ENCODE measurements around the gene TRIM24. TPM values are rescaled to one million over a fixed set of nuclear protein-coding genes. Genes with fewer than 3 reads are reported as not detected.

The TRIM24 gene
- total and polyA plus RNA-seq, 10 of the 15 experiments (the other 5 are each of a cell fraction or from before 2014, with no cell fraction given), result 4.6 to 23.5 (median 13.6) TPM

GRCh38 chr7:138538518-138538917, 78.5 kb downstream of the TRIM24 start:
- Histone ChIP-seq H3K4me3 (no peak overlapping the region), H4K20me1 (ENCODE audit: control insufficient read depth, insufficient read depth) (no peaks in the 10 kb centered on the region), H3K4me2 (ENCODE audit: control insufficient read depth, insufficient read depth) (no peak overlapping the region), H3K27me3 (replicated peaks in 1 of 2; ENCODE audit: control insufficient read depth in 2 of 2, insufficient read depth in 2 of 2, low read length in 1 of 2) (no peaks in the 10 kb centered on the region), H3K9me3 (replicated peaks; ENCODE audit: control insufficient read depth, insufficient read depth, low read length) (no peaks in the 10 kb centered on the region; the same call in 2 of the 3 replicates), H3K79me2 (ENCODE audit: control insufficient read depth, insufficient read depth, low read length) (no peaks in the 10 kb centered on the region), H3K9ac (ENCODE audit: control insufficient read depth, insufficient read depth, low read length) (no peak overlapping the region), H3K36me3 (ENCODE audit: control insufficient read depth in 2 of 2, insufficient read depth in 2 of 2, low read length in 1 of 2) (peaks cover 0 to 14% of the 10 kb centered on the region in 2 experiments; a peak in 3 of 4 replicates), H2AFZ (ENCODE audit: control insufficient read depth, low read depth, low read length) (no peak overlapping the region), H3K27ac (ENCODE audit: control insufficient read depth, insufficient read depth) (no peak overlapping the region), H3K4me1 (ENCODE audit: control insufficient read depth, insufficient read depth, low read length) (peaks cover 9% of the 10 kb centered on the region)
- no TSS peak for BruUV-seq (replicated peaks)
- RAD21 ChIA-PET (ENCODE audit: unreplicated experiment), result no interaction called here
- DNase-seq (ENCODE audit: low read depth, low spot score), result no peak
- in situ Hi-C loops (cut with MboI) (no loop called here), intact Hi-C loops (cut with micrococcal nuclease; ENCODE audit: unreplicated experiment) (no loop called here)
- POLR2A ChIA-PET, result no interaction called here
- 2% methylated on average over 2 of the region's 2 CpGs for WGBS (ENCODE audit: insufficient coverage, insufficient replicate concordance, low lambda C conversion rate, missing lambda C conversion rate)
- CTCF ChIA-PET, result interaction anchor here (1.1 kb wide), 1 partner anchor 10 kb away, joined by 5 read pairs; no protein-coding TSS in a partner anchor
- peak; percentile 76 for ATAC-seq
- SMC1A ChIA-PET (ENCODE audit: uncharacterized antibody, unreplicated experiment), result no interaction called here
- no peak for FAIRE-seq
- TF ChIP-seq CBX5 (IDR thresholded peaks at IDR 0.05; ENCODE audit: low read depth) (no peak), ZNF687 (IDR thresholded peaks at IDR 0.05) (no peak), TCF12 (IDR thresholded peaks at IDR 0.05; ENCODE audit: low read depth, low read length) (no peak), ATF2 (IDR thresholded peaks at IDR 0.05; ENCODE audit: low read length) (peak; percentile 30; the same call in 1 of the 2 replicates), MEF2A (IDR thresholded peaks at IDR 0.05; ENCODE audit: insufficient read depth, low read depth, low read length) (peak; percentile 22; the same call in 1 of the 2 replicates), RUNX3 (IDR thresholded peaks at IDR 0.05; ENCODE audit: low read length) (peak; percentile 35; the same call in 1 of the 2 replicates), NFIC (IDR thresholded peaks at IDR 0.05; ENCODE audit: low read depth, low read length) (0 out of 2 replicates have a peak, but pooled peaks have one; percentile 45), SP1 (IDR thresholded peaks at IDR 0.05; ENCODE audit: low read depth, low read length) (no peak), POU2F2 (IDR thresholded peaks at IDR 0.05; ENCODE audit: borderline replicate concordance, low read depth, low read length) (peak; percentile 35; the same call in 1 of the 3 replicates), EP300 (IDR thresholded peaks at IDR 0.05; ENCODE audit: borderline replicate concordance in 1 of 2, control insufficient read depth in 1 of 2, low read depth in 2 of 2, low read length in 2 of 2) (0 out of 4 replicates have a peak, but pooled peaks of 1 of the 2 experiments have one; percentile 34), IKZF2 (IDR thresholded peaks at IDR 0.05) (no peak)
- TF ChIP-seq, protein P1, sequence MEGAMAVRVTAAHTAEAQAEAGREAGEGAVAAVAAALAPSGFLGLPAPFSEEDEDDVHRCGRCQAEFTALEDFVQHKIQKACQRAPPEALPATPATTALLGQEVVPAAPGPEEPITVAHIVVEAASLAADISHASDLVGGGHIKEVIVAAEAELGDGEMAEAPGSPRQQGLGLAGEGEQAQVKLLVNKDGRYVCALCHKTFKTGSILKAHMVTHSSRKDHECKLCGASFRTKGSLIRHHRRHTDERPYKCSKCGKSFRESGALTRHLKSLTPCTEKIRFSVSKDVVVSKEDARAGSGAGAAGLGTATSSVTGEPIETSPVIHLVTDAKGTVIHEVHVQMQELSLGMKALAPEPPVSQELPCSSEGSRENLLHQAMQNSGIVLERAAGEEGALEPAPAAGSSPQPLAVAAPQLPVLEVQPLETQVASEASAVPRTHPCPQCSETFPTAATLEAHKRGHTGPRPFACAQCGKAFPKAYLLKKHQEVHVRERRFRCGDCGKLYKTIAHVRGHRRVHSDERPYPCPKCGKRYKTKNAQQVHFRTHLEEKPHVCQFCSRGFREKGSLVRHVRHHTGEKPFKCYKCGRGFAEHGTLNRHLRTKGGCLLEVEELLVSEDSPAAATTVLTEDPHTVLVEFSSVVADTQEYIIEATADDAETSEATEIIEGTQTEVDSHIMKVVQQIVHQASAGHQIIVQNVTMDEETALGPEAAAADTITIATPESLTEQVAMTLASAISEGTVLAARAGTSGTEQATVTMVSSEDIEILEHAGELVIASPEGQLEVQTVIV (IDR thresholded peaks at IDR 0.05; ENCODE audit: borderline replicate concordance, partially characterized antibody), result no peak
- TF ChIP-seq, protein P2, sequence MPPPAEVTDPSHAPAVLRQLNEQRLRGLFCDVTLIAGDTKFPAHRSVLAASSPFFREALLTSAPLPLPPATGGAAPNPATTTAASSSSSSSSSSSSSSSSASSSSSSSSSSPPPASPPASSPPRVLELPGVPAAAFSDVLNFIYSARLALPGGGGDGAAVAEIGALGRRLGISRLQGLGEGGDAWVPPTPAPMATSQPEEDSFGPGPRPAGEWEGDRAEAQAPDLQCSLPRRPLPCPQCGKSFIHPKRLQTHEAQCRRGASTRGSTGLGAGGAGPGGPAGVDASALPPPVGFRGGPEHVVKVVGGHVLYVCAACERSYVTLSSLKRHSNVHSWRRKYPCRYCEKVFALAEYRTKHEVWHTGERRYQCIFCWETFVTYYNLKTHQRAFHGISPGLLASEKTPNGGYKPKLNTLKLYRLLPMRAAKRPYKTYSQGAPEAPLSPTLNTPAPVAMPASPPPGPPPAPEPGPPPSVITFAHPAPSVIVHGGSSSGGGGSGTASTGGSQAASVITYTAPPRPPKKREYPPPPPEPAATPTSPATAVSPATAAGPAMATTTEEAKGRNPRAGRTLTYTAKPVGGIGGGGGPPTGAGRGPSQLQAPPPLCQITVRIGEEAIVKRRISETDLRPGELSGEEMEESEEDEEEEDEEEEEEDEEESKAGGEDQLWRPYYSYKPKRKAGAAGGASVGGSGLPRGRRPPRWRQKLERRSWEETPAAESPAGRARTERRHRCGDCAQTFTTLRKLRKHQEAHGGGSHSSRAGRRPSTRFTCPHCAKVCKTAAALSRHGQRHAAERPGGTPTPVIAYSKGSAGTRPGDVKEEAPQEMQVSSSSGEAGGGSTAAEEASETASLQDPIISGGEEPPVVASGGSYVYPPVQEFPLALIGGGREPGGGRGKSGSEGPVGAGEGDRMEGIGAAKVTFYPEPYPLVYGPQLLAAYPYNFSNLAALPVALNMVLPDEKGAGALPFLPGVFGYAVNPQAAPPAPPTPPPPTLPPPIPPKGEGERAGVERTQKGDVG (CRISPR knock-in tag; IDR thresholded peaks at IDR 0.05), result no peak

All from GM12878 (cell line).